Superior temporal gyrus (tissue), 1 donor: Measurements from ENCODE around the gene ARID5A.
A peak's percentile ranks its signal among the peaks of the same experiment; 100 is the strongest.

Experiments used
- DNase-seq: peaks from one replicate; pipeline ENCODE4 v3.0.0-alpha.2; 2016; ENCODE audit errors: extremely low spot score

The ARID5A gene

GRCh38 chr2:96528006-96528699 lies 8.4 kb upstream of the ARID5A start:
- peak; percentile 20 for DNase-seq

- DNase-seq, result no peak
Observed at GRCh38 chr2:96528700-96529375, 7.7 kb upstream of the ARID5A start.

- no peak for DNase-seq
Observed at GRCh38 chr2:96529376-96530143, 7.0 kb upstream of the ARID5A start.

GRCh38 chr2:96530144-96530430 lies 6.5 kb upstream of the ARID5A start:
- no peak for DNase-seq

GRCh38 chr2:96530474-96531357 lies 5.8 kb upstream of the ARID5A start:
- no peak for DNase-seq

- DNase-seq, result no peak
Observed at GRCh38 chr2:96531366-96531765, 5.2 kb upstream of the ARID5A start.

- peak; percentile 87 for DNase-seq
Observed at GRCh38 chr2:96531872-96532505, 4.6 kb upstream of the ARID5A start.

- DNase-seq, result no peak
Observed at GRCh38 chr2:96532641-96533291, 3.8 kb upstream of the ARID5A start.

GRCh38 chr2:96533292-96534073 lies 3.1 kb upstream of the ARID5A start:
- DNase-seq, result peak; percentile 49

GRCh38 chr2:96534141-96534540 lies 2.4 kb upstream of the ARID5A start:
- peak; percentile 38 for DNase-seq

GRCh38 chr2:96534701-96535181 lies 1.8 kb upstream of the ARID5A start:
- no peak for DNase-seq

GRCh38 chr2:96535331-96535730 lies 1.2 kb upstream of the ARID5A start:
- no peak for DNase-seq

GRCh38 chr2:96537066-96537733 lies 648 bp downstream of the ARID5A start:
- DNase-seq, result peak; percentile 17

GRCh38 chr2:96537734-96538486 lies 1.4 kb downstream of the ARID5A start:
- DNase-seq, result no peak

- peak; percentile 78 for DNase-seq
Observed at GRCh38 chr2:96538487-96539214, 2.1 kb downstream of the ARID5A start.

GRCh38 chr2:96539215-96539920 lies 2.8 kb downstream of the ARID5A start:
- no peak for DNase-seq

GRCh38 chr2:96540136-96540535 lies 3.6 kb downstream of the ARID5A start:
- no peak for DNase-seq
